GM18502 (cell line): Measurements from ENCODE around the gene POU2AF3.

Experiments used
- ATAC-seq: cut with Tn5 transposase; IDR thresholded peaks from one replicate; pipeline ENCODE4 v1.9.1; 2021; ENCODE audit warnings: mild to moderate bottlenecking; ENCODE audit not compliant: unreplicated experiment, poor library complexity

POU2AF3 gene

GRCh38 chr11:111324277-111324720, 26.0 kb downstream of the POU2AF3 start:
- ATAC-seq, result no peak

GRCh38 chr11:111325259-111325658, 26.9 kb downstream of the POU2AF3 start:
- ATAC-seq, result no peak

DNA sequence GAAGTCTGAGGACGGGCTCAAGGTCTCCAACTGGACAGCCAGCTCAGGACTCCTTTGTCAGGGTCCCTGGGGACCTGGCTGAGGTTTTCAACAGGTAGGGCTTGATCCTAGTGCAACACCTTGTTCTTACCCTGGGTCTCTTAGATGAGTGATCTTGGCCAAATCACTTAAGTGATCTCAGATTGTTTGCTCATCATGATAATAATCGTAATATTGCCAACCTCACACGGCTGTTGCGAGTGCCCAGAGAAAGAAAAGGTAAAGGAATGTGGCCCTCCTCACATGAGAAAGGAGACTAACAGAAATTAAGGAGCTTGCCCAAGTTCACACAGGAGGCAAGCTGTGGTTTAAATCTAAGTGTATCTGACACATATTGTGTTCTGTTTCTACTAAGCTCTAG, 28.5 kb downstream of the POU2AF3 start:
- no peak for ATAC-seq

DNA sequence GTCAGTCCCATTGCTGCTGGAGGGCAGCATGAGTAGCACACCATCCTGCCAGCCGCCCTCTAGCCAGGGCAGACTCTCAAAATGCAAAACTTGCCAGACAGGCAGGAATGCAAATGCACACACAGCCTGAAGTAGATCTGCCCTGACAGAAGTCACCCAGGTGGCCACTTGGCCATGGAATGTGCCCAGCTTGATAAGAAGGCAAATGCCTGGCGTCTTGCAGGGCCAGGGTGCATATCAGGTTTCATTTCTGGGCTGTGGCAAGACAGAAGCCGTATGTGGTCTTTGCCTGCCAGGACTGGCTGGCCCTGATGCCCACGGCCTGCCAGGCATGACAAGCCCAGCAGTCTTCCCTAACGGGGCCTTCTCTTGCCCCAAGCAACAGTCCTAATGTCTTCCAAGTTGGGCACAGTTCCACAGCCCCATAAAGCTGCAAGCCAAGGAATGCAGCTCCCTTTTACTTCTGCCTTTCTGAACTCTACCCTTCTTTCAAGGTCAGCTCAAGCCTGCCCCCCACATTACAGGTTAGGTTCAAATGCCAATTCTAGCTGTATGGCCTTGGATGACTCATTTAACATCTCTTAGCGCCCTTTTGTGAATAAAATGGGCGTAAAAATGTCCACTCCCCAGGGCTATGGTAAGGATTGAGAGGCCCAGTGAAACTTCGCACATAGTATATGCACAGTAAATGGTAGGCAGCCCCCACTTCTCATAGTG, 29.7 kb downstream of the POU2AF3 start:
- ATAC-seq, result no peak

- no peak for ATAC-seq
Measured at GRCh38 chr11:111329306-111330204, 31.2 kb downstream of the POU2AF3 start.

- ATAC-seq, result no peak
Measured at GRCh38 chr11:111330234-111330893, 32.0 kb downstream of the POU2AF3 start.

- ATAC-seq, result no peak
Measured at GRCh38 chr11:111331711-111332479, 33.5 kb downstream of the POU2AF3 start.

- no peak for ATAC-seq
Measured at GRCh38 chr11:111334532-111335502, 36.5 kb downstream of the POU2AF3 start.

DNA sequence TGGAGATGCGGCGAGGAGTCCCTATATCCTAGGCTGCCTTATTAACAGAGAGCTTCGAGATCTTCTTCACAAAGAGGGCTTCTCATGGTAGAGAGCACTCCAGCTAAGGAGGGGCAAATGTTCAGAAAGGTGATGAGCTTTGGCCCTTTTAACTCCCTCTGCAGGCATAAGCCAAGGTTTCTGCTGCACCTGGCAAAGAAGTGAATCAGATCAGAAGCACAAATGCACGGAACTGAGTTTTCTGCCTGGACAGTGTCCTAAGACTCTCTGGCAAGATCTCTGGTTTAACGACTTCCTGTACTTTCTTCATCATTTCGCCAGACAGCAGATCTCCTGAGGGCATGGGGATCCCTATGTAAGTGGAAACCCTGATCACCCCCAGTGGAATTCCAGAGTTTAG, 37.2 kb downstream of the POU2AF3 start:
- ATAC-seq, result no peak

- no peak for ATAC-seq
Measured at GRCh38 chr11:111336062-111336461, 37.7 kb downstream of the POU2AF3 start.

GRCh38 chr11:111336582-111337256, 38.4 kb downstream of the POU2AF3 start:
- no peak for ATAC-seq

- no peak for ATAC-seq
Measured at GRCh38 chr11:111339758-111340388, 41.5 kb downstream of the POU2AF3 start.

GRCh38 chr11:111342329-111342728, 44.0 kb downstream of the POU2AF3 start:
- ATAC-seq, result no peak

DNA sequence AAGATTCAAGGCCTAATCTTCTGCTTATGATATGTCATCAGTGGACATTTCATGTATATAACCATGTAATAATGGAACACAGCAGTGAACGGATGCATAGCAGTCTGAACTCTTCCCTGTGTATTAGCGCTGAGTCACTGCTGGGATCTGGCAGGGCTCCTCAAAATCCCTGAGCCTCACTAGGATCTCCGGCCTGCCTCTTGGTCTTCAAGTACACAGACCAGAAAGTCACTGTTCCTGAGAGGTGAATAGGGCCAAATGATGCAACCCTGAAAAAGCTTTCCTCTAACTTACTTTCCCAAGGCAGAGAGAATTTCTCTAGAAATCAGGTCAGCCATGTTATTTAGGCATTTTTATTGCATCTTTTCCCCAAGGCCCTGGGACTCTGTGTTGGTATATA, 45.7 kb downstream of the POU2AF3 start:
- no peak for ATAC-seq

- no peak for ATAC-seq
Measured at GRCh38 chr11:111347002-111347722, 48.8 kb downstream of the POU2AF3 start.

DNA sequence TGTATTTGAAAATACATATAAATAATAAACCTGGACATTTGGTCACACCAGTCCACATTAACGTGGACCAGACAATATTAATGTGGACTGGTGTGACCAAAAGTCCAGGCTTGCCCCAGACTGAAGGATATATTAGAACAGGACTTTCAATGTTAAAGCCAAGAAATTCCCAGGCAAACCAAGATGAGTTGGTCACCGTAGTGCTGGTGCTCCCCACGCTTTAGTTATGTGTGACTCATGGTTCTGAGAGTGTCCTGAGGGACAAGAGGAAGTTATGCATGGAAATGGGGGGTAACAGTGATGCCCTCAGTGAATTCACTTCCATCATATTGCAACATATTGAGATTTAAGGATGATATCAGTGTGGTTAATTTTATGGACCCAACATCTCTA, 49.4 kb downstream of the POU2AF3 start:
- ATAC-seq, result no peak

DNA sequence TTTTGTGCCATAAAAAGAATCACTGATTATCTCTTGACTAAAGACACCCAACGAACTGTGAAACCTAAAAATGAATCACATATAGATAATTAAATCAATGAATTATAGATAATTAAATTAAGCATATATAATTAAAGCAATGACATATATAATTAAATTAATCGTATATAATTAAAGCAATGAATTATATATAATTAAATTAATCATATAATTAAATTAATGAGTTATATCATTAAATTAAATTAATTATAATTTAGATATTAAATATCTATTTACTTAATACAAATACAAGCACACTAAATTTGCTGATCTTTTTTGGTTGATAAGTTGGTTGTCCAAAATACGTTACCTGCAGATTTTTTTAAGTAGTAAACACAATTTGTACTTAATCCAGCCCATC, 49.8 kb downstream of the POU2AF3 start:
- ATAC-seq, result no peak
